Measurements from ENCODE around the gene EMC6.

GRCh38 chr17:3699951-3700350, 31.3 kb downstream of the EMC6 start:
- TF ChIP-seq POLR2A (IDR thresholded peaks at IDR 0.05; ENCODE audit: low read depth, low read length) (no peak), POLR2AphosphoS5 (IDR thresholded peaks at IDR 0.05; ENCODE audit: low read depth, low read length) (no peak)

Measured in GM12892 (cell line).